ENCODE measurements around the gene TAF1. TPM values are rescaled to one million over a fixed set of nuclear protein-coding genes. Genes with fewer than 3 reads are reported as not detected.

Gene TAF1
- total RNA-seq, 1 experiment from 2014 or later, result 41.2 TPM

DNA sequence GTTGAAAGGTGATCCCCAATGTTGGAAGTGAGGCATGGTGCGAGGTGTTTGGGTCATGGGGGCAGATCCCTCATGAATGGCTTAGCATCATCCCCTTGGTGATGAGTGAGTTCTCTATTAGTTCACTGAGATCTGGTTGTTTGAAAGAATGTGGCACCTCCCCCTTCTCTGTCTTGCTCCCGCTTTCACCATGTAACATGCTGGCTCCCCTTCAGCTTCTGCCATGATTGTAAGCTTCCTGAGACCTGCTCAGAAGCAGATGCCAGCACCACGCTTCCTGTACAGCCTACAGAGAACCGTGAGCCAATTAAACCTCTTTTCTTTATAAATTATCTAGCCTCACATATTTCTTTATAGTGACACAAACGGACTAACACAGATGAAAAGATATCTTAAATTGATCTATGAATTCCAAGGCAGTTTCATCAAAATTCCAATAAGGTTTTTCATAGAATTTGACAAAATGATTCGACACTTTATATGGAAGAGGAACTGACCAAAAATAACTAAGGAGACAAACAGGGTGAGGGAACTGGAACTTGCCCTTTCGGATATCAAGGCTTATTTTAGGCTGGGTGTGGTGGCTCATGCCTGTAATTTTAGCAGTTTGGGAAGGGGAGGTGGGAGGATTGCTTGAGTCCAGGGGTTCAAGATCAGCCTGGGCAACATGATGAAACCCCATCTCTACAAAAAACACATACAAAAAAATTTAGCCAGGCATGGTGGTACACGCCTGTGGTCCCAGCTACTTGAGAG lies 109.8 kb downstream of the TAF1 start:
- no peaks in the 10 kb centered on the region for H3K9me3 Mint-ChIP-seq (ENCODE audit: unreplicated experiment)
- H3K9me3 ChIP-seq, result no peaks in the 10 kb centered on the region
- intact Hi-C loops (cut with micrococcal nuclease; ENCODE audit: unreplicated experiment), result no loop called here
- no peak overlapping the region for H3K27ac Mint-ChIP-seq (ENCODE audit: unreplicated experiment)
- ChIA-PET POLR2A (no interaction called here), CTCF (no interaction called here)
- DNase-seq, result no peak
- no peak overlapping the region for H3K4me3 Mint-ChIP-seq (ENCODE audit: unreplicated experiment)
- H3K4me1 Mint-ChIP-seq (ENCODE audit: low read depth, unreplicated experiment), result no peaks in the 10 kb centered on the region
- BruUV-seq (replicated peaks), result no TSS peak
- no peaks in the 10 kb centered on the region for H3K36me3 ChIP-seq (ENCODE audit: control insufficient read depth, insufficient read depth, low read length)
- H3K27me3 Mint-ChIP-seq (ENCODE audit: insufficient read depth, unreplicated experiment), result no peaks in the 10 kb centered on the region
- H3K27me3 ChIP-seq (replicated peaks; ENCODE audit: control insufficient read depth, insufficient read depth, low read length), result no peaks in the 10 kb centered on the region
- peaks cover under 1% of the 10 kb centered on the region for H3K36me3 Mint-ChIP-seq (ENCODE audit: insufficient read depth, unreplicated experiment)
- no peaks in the 10 kb centered on the region for H3K4me1 ChIP-seq
- H3K4me3 ChIP-seq (ENCODE audit: low read depth, low read length), result no peak overlapping the region
- TF ChIP-seq CTCF (IDR thresholded peaks at IDR 0.05; ENCODE audit: insufficient read depth in 1 of 2, low read depth in 1 of 2, low read length in 1 of 2, severe bottlenecking in 1 of 2, unreplicated experiment in 1 of 2), result no peak

GRCh38 chrX:71482228-71482958 lies 116.2 kb downstream of the TAF1 start:
- no peaks in the 10 kb centered on the region for H3K9me3 Mint-ChIP-seq (ENCODE audit: unreplicated experiment)
- no peaks in the 10 kb centered on the region for H3K36me3 Mint-ChIP-seq (ENCODE audit: insufficient read depth, unreplicated experiment)
- H3K27ac Mint-ChIP-seq (ENCODE audit: unreplicated experiment), result no peak overlapping the region
- no peak overlapping the region for H3K4me3 Mint-ChIP-seq (ENCODE audit: unreplicated experiment)
- intact Hi-C loops (cut with micrococcal nuclease; ENCODE audit: unreplicated experiment), result no loop called here
- BruUV-seq (replicated peaks), result no TSS peak
- no peaks in the 10 kb centered on the region for H3K27me3 Mint-ChIP-seq (ENCODE audit: insufficient read depth, unreplicated experiment)
- H3K36me3 ChIP-seq (ENCODE audit: control insufficient read depth, insufficient read depth, low read length), result no peaks in the 10 kb centered on the region
- POLR2A ChIA-PET, result no interaction called here
- TF ChIP-seq CTCF (IDR thresholded peaks at IDR 0.05; ENCODE audit: insufficient read depth in 1 of 2, low read depth in 1 of 2, low read length in 1 of 2, severe bottlenecking in 1 of 2, unreplicated experiment in 1 of 2), result no peak
- H3K4me3 ChIP-seq (ENCODE audit: low read depth, low read length), result no peak overlapping the region
- CTCF ChIA-PET, result no interaction called here
- no peak for DNase-seq
- no peaks in the 10 kb centered on the region for H3K9me3 ChIP-seq
- H3K4me1 Mint-ChIP-seq (ENCODE audit: low read depth, unreplicated experiment), result no peaks in the 10 kb centered on the region
- H3K27me3 ChIP-seq (replicated peaks; ENCODE audit: control insufficient read depth, insufficient read depth, low read length), result no peaks in the 10 kb centered on the region
- H3K4me1 ChIP-seq, result no peaks in the 10 kb centered on the region

GRCh38 chrX:71487814-71488213 lies 121.7 kb downstream of the TAF1 start:
- DNase-seq, result no peak
- ChIA-PET POLR2A (no interaction called here), CTCF (no interaction called here)
- intact Hi-C loops (cut with micrococcal nuclease; ENCODE audit: unreplicated experiment), result no loop called here
- Histone ChIP-seq H3K27me3 (replicated peaks; ENCODE audit: control insufficient read depth, insufficient read depth, low read length) (no peaks in the 10 kb centered on the region), H3K4me3 (ENCODE audit: low read depth, low read length) (no peak overlapping the region), H3K9me3 (no peaks in the 10 kb centered on the region), H3K4me1 (no peaks in the 10 kb centered on the region), H3K36me3 (ENCODE audit: control insufficient read depth, insufficient read depth, low read length) (no peaks in the 10 kb centered on the region)
- Mint-ChIP-seq H3K27ac (ENCODE audit: unreplicated experiment) (no peak overlapping the region), H3K9me3 (ENCODE audit: unreplicated experiment) (no peaks in the 10 kb centered on the region), H3K4me3 (ENCODE audit: unreplicated experiment) (no peak overlapping the region), H3K36me3 (ENCODE audit: insufficient read depth, unreplicated experiment) (peaks cover 15% of the 10 kb centered on the region), H3K27me3 (ENCODE audit: insufficient read depth, unreplicated experiment) (no peaks in the 10 kb centered on the region), H3K4me1 (ENCODE audit: low read depth, unreplicated experiment) (no peaks in the 10 kb centered on the region)
- no peak for TF ChIP-seq CTCF (IDR thresholded peaks at IDR 0.05; ENCODE audit: insufficient read depth in 1 of 2, low read depth in 1 of 2, low read length in 1 of 2, severe bottlenecking in 1 of 2, unreplicated experiment in 1 of 2)
- BruUV-seq (replicated peaks), result no TSS peak

Data from Caco-2 (cell line).